ENCODE measurements around the gene GXYLT2.
A peak's percentile ranks its signal among the peaks of the same experiment; 100 is the strongest.
"Not testable (repeated sequence)": the region's sequence is repeated elsewhere in the genome, so short reads cannot be mapped to it uniquely, and the experiment has no call there.

The GXYLT2 gene

DNA sequence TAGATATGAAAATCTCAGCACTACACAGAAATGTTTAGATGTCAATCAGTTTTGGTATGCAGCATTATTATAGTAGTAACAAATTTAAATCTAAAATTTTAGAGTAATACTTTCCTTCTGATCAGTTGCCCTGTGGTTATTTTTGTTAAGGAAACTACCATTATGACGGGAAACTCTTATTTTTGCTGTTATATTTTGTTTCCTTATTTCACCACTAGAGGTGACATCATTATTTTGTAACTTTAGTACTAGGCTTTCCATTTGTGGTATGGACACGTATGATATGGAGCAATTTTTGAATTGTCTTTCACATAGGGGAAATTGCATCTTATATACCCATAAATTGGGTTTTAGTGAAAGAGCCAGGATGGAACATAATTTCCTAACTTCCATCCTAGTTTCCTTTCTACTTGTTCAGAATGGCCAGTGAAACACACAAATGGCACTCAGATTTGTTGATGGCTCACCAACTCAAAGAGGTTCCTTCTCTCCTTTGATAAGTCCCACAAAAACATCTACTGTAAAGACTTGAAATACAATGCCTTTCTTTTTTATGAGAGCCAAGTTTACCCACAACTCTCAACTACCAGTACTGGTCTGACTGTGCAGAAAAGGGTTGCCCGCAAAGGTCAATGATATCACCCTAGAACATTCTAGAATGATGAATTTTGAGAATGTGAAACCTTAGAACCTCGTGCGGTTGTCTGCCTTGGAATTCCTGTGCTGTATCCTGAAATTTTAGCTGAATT is 89.4 kb downstream of the GXYLT2 start:
- no peak for DNase-seq

DNA sequence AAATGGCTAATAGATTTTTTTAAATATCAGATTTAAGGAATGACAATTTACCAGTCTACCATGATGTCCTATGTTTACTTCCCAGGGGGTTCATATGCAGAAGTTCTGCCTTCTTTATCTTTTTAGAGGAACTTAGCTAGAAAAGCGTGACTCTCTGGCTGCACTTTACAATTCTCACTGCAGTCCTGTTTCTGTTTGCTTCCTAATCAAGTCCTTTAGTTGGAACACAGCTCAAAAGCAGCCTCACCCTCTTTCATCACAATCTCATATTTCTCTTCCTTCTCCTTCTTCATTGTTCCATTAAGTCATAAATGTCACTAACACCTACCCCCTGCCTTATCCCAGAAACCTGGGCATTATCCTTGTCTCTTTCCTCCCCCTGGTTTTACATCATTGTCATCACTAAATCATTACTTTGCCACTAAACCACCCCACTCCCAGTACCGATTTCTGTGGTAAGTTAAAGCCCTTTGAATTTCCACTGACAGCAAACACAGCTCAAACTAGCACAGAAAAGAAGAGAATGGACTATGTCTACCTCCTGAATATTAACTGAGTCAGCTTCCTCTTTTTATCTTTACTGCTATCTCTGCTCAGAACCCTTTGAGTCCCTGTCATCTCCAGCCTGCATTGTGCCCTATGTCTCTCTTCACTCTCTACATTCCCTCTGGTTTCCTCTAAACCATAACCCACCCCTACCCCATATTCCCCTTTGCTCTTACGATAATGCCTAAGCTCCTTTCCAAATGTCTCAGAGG is 94.9 kb downstream of the GXYLT2 start:
- DNase-seq, result no peak

DNA sequence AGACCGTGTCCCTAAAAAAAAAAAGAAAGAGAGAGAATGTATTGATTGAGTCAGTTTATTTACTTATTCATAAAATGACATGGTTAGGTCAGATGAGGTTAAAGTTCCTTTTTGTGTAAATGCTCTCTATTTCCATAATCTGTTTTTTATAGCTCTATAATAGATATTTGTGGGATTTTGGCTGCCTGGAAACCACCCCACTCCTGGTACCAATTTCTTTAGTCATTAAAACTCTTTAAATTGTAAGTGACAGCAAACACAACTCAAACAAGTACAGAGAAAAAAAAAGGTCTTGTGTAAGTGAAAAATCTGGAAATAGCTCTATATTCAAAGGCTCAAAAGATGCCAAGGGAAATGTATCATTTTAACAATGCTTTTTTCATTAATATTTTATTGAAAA is 97.7 kb downstream of the GXYLT2 start:
- no peak for DNase-seq

GRCh38 chr3:72990701-72991395 is 103.0 kb downstream of the GXYLT2 start:
- DNase-seq, result no peak

GRCh38 chr3:72991522-72991921 is 103.7 kb downstream of the GXYLT2 start:
- no peak for DNase-seq

DNA sequence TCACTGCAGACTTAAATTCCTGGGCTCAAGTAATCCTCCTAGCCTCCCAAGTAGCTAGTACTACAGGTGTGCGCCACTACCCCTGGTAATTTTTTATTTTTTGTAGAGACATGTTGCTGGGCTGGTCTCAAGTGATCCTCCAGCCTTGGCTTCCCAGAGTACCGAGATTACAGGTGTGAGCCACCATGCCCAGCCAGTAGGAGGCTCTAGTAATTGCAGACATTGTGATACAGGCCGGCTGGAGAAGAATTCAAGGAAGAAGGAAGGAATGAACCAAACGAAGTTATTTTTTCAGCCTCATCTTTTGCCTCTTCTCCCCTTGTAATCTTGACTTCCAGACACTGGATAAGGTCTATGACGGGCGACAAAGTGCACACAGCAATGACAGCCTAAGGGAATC is 105.5 kb downstream of the GXYLT2 start:
- DNase-seq, result no peak

DNA sequence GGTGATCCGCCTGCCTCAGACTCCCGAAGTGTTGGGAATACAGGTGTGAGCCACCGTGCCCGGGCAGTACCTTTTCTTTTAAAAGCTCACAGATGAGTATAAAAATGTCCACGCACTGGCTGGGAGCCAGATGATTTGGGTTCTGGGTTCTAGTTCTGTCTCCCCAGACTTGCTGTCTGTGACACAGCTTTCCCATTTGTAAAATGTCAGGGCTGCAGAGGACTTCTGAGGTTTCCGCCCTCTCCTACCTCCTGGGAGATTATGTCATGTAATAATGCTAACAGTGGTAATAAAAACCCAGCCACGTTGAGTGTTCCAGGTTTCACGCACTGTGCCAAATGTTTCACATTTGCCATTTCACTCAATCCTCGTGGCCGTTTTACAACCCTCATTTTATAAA is 107.5 kb downstream of the GXYLT2 start:
- no peak for DNase-seq

DNA sequence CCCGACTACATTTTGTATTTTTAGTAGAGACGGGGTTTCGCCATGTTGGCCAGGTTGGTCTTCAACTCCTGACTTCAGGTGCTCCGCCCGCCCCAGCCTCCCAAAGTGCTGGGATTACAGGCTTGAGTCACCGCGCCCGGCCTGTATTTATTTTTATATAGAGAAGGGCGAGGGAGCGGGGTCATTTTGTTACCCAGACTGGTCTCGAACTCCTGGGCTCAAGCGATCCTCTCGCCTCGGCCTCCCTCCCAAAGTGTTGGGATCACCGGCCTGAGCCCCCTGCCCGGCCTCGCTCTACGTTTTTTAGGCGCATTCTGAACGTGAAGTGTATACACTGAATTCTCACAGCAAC is 108.3 kb downstream of the GXYLT2 start:
- DNase-seq, result no peak

DNA sequence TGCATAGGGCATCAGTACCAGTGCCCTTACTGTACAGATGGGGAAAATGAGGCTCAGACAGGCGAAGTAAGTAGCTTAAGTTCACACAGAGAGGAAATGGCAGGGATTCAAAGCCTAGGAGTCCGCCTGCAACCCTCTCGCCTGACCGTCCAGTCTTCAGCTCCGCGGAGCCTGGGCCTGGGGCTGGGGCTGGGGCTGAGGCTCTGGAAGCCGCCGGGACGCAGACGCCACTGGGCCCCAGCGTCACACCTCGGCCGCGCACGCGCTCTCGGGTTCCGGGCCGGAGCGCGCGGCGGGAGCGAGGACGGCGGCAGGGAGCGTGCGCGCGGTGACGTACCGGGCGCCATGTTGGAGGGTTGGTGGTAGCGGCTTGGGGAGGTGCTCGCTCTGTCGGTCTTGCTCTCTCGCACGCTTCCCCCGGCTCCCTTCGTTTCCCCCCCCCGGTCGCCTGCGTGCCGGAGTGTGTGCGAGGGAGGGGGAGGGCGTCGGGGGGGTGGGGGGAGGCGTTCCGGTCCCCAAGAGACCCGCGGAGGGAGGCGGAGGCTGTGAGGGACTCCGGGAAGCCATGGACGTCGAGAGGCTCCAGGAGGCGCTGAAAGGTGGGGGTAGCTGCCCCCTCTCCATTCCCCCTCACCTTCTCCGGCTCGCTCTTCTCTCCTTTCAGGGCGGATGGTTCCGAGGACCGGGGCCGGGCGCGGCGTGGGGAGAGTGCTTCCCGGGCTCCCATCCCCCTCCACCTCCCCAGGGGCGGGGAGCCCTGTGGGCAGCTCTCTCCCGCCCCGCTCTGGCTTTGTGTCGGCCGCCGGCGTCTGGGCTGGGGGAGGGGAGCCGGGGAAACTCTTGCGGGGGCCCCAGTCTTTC is 108.9 kb downstream of the GXYLT2 start, which contains the start of gene PPP4R2:
PPP4R2 (plus strand) TSS at position 339 of the 861 bp plus-strand sequence; CDS start at position 566, 227 bp downstream.
- DNase-seq, result peak; percentile 97

GRCh38 chr3:72997421-72997961 is 109.6 kb downstream of the GXYLT2 start:
- DNase-seq, result peak; percentile 63

DNA sequence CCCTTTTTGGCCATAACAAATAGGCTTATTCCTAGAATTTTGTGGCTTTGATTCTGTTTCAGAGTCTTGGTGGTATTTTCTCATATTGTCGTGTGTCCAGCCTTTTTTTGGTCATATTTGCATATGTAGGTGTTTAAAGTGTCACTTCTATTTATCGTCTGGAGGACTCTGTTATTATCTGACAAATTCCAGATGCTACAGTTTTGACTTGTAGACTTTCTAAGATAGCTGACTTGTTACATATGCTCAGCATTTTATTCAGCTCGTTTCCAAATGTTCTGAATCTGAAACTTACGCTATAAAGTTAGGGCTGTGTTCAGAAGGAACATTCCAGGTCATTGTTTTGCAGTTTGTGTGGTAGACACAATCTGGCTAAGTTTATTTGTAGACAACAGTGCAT is 110.6 kb downstream of the GXYLT2 start:
- DNase-seq, result no peak

DNA sequence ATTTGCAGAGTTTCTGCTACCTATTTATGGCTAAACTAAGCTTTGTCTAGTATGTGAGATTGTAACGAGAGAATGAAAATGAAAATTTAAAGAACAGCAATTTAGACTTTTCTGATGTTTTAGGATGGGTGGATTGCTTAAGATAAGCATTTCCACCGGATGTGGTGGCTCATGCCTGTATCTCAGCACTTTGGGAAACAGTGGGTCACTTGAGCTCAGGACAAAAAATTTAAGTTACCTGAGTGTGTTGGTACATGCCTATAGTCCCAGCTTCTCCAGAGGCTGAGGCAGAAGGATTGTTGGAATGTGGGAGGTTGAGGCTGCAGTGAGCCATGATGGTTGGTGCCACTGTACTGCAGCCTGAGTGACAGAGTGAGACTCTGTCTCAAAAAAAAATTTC is 112.1 kb downstream of the GXYLT2 start:
- DNase-seq, result no peak

DNA sequence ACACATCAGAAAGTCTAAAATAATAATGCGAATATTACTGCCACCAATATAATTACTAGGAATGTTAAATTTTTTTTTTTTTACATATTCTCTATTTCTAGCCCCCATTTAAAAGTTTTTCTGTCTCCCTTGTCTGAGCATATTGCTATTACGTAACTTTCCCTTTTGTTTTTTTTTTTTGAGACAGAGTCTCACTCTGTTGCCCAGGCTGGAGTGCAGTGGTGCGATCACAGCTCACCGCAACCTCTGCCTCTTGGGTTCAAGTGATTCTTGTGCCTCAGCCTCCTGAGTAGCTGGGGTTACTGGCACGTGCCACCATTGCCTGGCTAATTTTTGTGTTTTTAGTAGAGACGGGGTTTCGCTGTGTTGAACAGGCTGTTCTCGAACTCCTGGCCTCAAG is 115.2 kb downstream of the GXYLT2 start:
- not testable (repeated sequence) for DNase-seq

- no peak for DNase-seq
Measured at GRCh38 chr3:73004316-73004715, 116.5 kb downstream of the GXYLT2 start.

GRCh38 chr3:73007992-73008712 is 120.3 kb downstream of the GXYLT2 start:
- DNase-seq, result no peak

GRCh38 chr3:73009008-73009407 is 121.2 kb downstream of the GXYLT2 start:
- DNase-seq, result no peak

DNA sequence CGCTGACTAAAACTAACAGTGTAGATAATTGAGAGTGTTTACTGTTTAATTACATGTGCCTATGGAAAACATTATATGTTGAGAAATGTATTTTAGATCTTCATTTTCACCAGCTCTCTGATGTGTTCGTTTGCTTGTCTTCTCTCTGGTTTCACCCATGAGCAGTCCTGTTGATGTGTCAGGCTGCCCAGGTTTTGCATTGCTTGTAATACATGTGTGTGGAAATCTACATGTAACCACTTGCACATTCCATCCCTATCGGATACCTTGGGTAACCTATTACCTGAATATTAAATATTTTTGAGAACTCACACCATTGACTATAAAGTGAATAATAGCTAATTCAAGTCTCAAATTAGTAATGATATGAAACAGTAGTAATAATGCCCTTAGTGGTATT is 121.9 kb downstream of the GXYLT2 start:
- no peak for DNase-seq

DNA sequence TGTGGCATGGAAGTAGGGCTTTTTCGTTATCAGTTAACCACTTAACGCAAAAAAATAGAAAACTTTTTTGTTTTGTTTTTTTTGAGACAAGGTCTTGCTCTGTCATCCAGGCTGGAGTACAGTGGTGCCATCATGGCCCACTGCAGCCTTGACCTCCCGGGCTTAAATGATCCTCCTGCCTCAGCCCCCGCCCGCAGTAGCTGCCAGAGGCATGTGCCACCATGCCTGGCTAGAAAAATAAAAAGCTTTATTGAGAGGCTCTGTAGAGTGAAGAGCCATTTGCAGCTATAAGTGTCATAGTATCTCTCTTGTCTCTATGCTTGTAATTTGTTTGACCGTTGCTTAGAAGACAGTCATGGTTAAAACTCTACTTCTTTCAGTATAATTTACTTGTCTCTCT is 122.3 kb downstream of the GXYLT2 start:
- no peak for DNase-seq

DNA sequence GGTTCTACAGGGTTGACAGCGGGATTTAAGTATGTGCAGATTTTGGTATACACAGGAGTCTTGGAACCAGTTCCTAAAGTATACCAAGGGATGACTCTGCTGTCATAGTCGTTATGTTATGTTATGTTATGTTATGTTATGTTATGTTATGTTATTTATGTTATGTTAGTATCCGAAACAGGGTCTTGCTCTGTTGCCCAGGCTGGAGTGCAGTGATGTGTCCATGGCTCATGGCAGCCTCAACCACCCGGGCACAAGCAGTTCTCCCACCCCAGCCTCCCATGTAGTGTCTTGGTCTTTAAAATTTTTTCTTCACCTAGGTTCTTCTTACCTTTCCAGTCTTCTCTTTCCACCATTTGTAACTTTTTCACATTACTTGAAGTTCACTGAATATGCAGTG is 130.5 kb downstream of the GXYLT2 start:
- DNase-seq, result no peak

DNA sequence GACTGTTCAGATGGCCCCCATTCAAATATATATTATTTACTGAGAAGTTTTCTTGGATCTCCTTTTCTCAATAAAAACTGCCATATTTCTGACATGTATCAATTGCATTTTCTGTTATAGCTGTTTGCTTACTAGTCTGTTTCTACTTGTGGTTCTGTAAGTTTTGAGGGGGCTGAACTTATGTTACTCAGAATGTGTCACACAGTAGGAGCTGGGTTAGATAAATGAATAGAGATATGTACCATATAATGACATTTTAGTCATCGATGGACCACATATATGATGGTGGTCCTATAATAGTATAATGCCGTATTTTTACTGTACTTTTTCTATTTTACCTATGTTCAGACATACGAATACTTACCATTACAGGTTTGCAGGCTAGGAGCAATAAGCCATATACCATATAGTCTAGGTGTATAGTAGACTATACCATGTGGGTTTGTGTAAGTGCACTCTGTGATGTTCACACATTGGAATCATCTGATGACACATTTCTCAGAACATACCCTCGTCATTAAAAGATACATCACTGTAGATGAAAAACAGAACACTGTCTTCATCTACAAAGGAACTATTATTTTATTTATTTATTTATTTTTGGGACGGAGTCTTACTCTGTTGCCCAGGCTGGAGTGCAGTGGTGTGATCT is 131.1 kb downstream of the GXYLT2 start:
- DNase-seq, result no peak

DNA sequence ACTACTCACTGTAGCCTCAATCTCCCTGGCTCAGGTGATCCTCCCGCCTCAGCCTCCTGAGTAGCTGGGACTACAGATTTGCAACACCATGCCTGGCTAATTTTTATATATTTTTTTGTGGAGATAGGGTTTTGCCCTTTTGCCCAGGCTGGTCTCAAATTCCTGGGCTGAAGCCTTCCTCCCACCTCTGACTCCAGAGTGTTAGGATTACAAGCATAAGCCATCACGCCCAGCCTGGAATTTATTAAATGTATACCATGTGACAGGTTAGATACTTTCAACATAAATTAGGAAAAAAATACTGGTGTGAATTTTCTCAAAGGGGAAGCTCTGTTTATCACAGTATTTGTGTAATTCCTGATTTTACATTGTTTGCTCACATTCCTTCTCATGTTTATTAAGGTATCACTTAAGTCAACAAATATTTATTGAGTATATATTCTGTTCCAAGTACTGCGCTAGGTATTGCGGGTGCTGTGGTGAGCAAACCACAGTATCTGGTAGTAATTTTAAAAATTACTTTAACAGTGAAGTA is 133.5 kb downstream of the GXYLT2 start:
- no peak for DNase-seq
